Measurements from ENCODE around the gene SYPL2.

The SYPL2 gene

GRCh38 chr1:109503935-109504334 lies 37.6 kb downstream of the SYPL2 start:
- peaks cover 7% of the 10 kb centered on the region; the same call in 1 of the 2 replicates for H3K36me3 ChIP-seq (ENCODE audit: insufficient read depth, low read length)
- TF ChIP-seq CTCF (IDR thresholded peaks at IDR 0.05; ENCODE audit: low read length) = no peak
- peaks cover 12% of the 10 kb centered on the region for H3K4me1 ChIP-seq (ENCODE audit: insufficient read depth, low read length, severe bottlenecking)
- no peak overlapping the region for H2AFZ ChIP-seq (ENCODE audit: low read length)
- H3K4me3 ChIP-seq (ENCODE audit: low read depth, low read length, poor library complexity, severe bottlenecking) = no peak overlapping the region
- no peak overlapping the region for H3K27ac ChIP-seq (ENCODE audit: low read depth, low read length, poor library complexity, severe bottlenecking)
- H3K27me3 ChIP-seq (ENCODE audit: insufficient read depth, low read length) = peaks cover 5% of the 10 kb centered on the region; the same call in 1 of the 2 replicates
- H3K4me2 ChIP-seq (ENCODE audit: low read length) = no peak overlapping the region
- no peaks in the 10 kb centered on the region for H3F3A ChIP-seq (ENCODE audit: insufficient read depth, low read length)
- no peaks in the 10 kb centered on the region for H3K9me2 ChIP-seq (ENCODE audit: low read depth, low read length)
- no peaks in the 10 kb centered on the region for H4K20me1 ChIP-seq (ENCODE audit: insufficient read depth, low read length)
- H3K79me2 ChIP-seq (ENCODE audit: insufficient read depth, low read length) = no peaks in the 10 kb centered on the region
- H3K9ac ChIP-seq (ENCODE audit: low read length) = no peak overlapping the region
- H3K9me3 ChIP-seq (ENCODE audit: low read length) = no peaks in the 10 kb centered on the region

- Histone ChIP-seq H3K36me3 (ENCODE audit: insufficient read depth, low read length) (peaks cover 7% of the 10 kb centered on the region; the same call in 1 of the 2 replicates), H3K9me2 (ENCODE audit: low read depth, low read length) (no peaks in the 10 kb centered on the region), H3K4me2 (ENCODE audit: low read length) (no peak overlapping the region), H3K4me1 (ENCODE audit: insufficient read depth, low read length, severe bottlenecking) (peaks cover 20% of the 10 kb centered on the region), H4K20me1 (ENCODE audit: insufficient read depth, low read length) (no peaks in the 10 kb centered on the region), H3K27ac (ENCODE audit: low read depth, low read length, poor library complexity, severe bottlenecking) (no peak overlapping the region), H3K27me3 (ENCODE audit: insufficient read depth, low read length) (peaks cover 5% of the 10 kb centered on the region; the same call in 1 of the 2 replicates), H3K4me3 (ENCODE audit: low read depth, low read length, poor library complexity, severe bottlenecking) (no peak overlapping the region), H2AFZ (ENCODE audit: low read length) (no peak overlapping the region), H3F3A (ENCODE audit: insufficient read depth, low read length) (no peaks in the 10 kb centered on the region), H3K9me3 (ENCODE audit: low read length) (no peaks in the 10 kb centered on the region), H3K9ac (ENCODE audit: low read length) (no peak overlapping the region), H3K79me2 (ENCODE audit: insufficient read depth, low read length) (no peaks in the 10 kb centered on the region)
- TF ChIP-seq CTCF (IDR thresholded peaks at IDR 0.05; ENCODE audit: low read length) (no peak), EZH2 (IDR thresholded peaks at IDR 0.05; ENCODE audit: borderline replicate concordance, low read length) (no peak)
These were observed 38.6 kb downstream of the SYPL2 start for GRCh38 chr1:109504974-109505373.

GRCh38 chr1:109508001-109508872 lies 41.9 kb downstream of the SYPL2 start:
- no peak overlapping the region for H3K9ac ChIP-seq (ENCODE audit: low read length)
- no peak overlapping the region for H3K4me3 ChIP-seq (ENCODE audit: low read depth, low read length, poor library complexity, severe bottlenecking)
- no peaks in the 10 kb centered on the region for H3F3A ChIP-seq (ENCODE audit: insufficient read depth, low read length)
- peaks cover 5% of the 10 kb centered on the region; the same call in 1 of the 2 replicates for H3K27me3 ChIP-seq (ENCODE audit: insufficient read depth, low read length)
- H3K79me2 ChIP-seq (ENCODE audit: insufficient read depth, low read length) = no peaks in the 10 kb centered on the region
- no peak overlapping the region for H3K4me2 ChIP-seq (ENCODE audit: low read length)
- H3K4me1 ChIP-seq (ENCODE audit: insufficient read depth, low read length, severe bottlenecking) = peaks cover 11% of the 10 kb centered on the region
- no peaks in the 10 kb centered on the region for H3K9me2 ChIP-seq (ENCODE audit: low read depth, low read length)
- H3K27ac ChIP-seq (ENCODE audit: low read depth, low read length, poor library complexity, severe bottlenecking) = no peak overlapping the region
- H4K20me1 ChIP-seq (ENCODE audit: insufficient read depth, low read length) = no peaks in the 10 kb centered on the region
- H3K36me3 ChIP-seq (ENCODE audit: insufficient read depth, low read length) = no peaks in the 10 kb centered on the region
- no peaks in the 10 kb centered on the region for H3K9me3 ChIP-seq (ENCODE audit: low read length)
- TF ChIP-seq CTCF (IDR thresholded peaks at IDR 0.05; ENCODE audit: low read length) (no peak), EZH2 (IDR thresholded peaks at IDR 0.05; ENCODE audit: borderline replicate concordance, low read length) (no peak)
- H2AFZ ChIP-seq (ENCODE audit: low read length) = no peak overlapping the region
